ENCODE data around the gene PRPH. TPM values are rescaled to one million over a fixed set of nuclear protein-coding genes. Genes with fewer than 3 reads are reported as not detected.

PRPH gene
- total RNA-seq = 1.4 TPM

GRCh38 chr12:49295082-49295936, at the start of gene PRPH:
Gene PRPH, plus strand, starts transcription at chr12:49295147. Its CDS starts 54 bp downstream, at chr12:49295201.

GRCh38 chr12:49264873-49265792, 29.8 kb upstream of the PRPH start, which contains the start of gene TUBA1C:
Gene TUBA1C, plus strand, starts transcription at chr12:49265082. Its CDS starts 100 bp downstream, at chr12:49265182.

GRCh38 chr12:49322708-49323523, 28.0 kb downstream of the PRPH start, which contains the start of gene TROAP:
Gene TROAP, plus strand, starts transcription at chr12:49323255. Its CDS starts 354 bp downstream, at chr12:49323609.

GRCh38 chr12:49336645-49337584, 42.0 kb downstream of the PRPH start, which contains the start of gene C1QL4:
Gene C1QL4, minus strand, starts transcription at chr12:49337188. Its CDS starts 711 bp downstream, at chr12:49336477.

GRCh38 chr12:49346659-49347310, 51.8 kb downstream of the PRPH start, which contains the start of gene DNAJC22:
Gene DNAJC22, plus strand, starts transcription at chr12:49346888. Its CDS starts 1,985 bp downstream, at chr12:49348873.

Other genes starting within 250 kb of the PRPH start
- gene KMT2D, start 234.4 kb upstream of the PRPH start, total RNA-seq = 29.8 TPM
- gene RHEBL1, start 225.2 kb upstream of the PRPH start, total RNA-seq = 1.6 TPM
- 0.46 TPM for gene DHH, start 200.3 kb upstream of the PRPH start, total RNA-seq
- 77.3 TPM for gene LMBR1L, start 184.3 kb upstream of the PRPH start, total RNA-seq
- gene TUBA1B, start 163.8 kb upstream of the PRPH start, total RNA-seq = 2,098 TPM
- 10,429 TPM for gene TUBA1A, start 106.1 kb upstream of the PRPH start, total RNA-seq
- 26.3 TPM for gene TUBA1C, start 30.1 kb upstream of the PRPH start, total RNA-seq
- 6.5 TPM for gene TROAP, start 28.1 kb downstream of the PRPH start, total RNA-seq
- 3.5 TPM for gene C1QL4, start 42.0 kb downstream of the PRPH start, total RNA-seq
- gene DNAJC22, start 51.7 kb downstream of the PRPH start, total RNA-seq = 0.92 TPM
- 51.9 TPM for gene SPATS2, start 72.3 kb downstream of the PRPH start, total RNA-seq
- 9.2 TPM for gene KCNH3, start 243.9 kb downstream of the PRPH start, total RNA-seq

Data from diencephalon (tissue), 1 donor.